Thyroid gland (tissue), 4 donors: ENCODE data around the gene GALK2.
"Not testable (repeated sequence)": the region's sequence is repeated elsewhere in the genome, so short reads cannot be mapped to it uniquely, and the experiment has no call there.

Source experiments
- POLR2A ChIP-seq, 2 donors: fragments of 450-650 bp; IDR thresholded peaks; one replicate each; pipeline ENCODE4 v1.6.1; 2017; ENCODE audit warnings: antibody characterized with exemption in 2 of 2, mild to moderate bottlenecking in 2 of 2, moderate library complexity in 1 of 2
- TF ChIP-seq, protein P1 (sequence below), 6 experiments: fragments of 200-600 bp in 3 of 6; fragments of 450-650 bp in 3 of 6; sonication (generic) in 3 of 6; IDR thresholded peaks; one replicate each; pipeline ENCODE4 v1.5.1; 2016 to 2019; ENCODE audit warnings: antibody characterized with exemption in 6 of 6, mild to moderate bottlenecking in 2 of 6, inconsistent platforms in 1 of 6, moderate library complexity in 1 of 6

DNA sequence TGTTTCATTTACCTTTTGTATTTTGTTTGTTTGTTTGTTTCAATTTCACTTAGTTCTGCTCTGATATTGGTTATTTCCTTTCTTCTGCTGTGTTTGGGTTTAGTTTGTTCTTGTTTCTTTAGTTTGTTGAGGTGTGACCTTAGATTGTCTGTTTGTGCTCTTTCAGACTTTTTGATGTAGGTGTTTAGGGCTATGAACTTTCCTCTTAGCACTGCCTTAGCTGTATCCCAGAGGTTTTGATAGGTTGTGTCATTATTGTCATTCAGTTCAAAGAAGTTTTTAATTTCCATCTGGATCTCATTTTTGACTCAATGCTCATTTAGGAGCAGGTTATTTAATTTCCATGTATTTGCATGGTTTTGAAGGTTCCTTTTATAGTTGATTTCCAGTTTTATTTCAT is 38.1 kb downstream of the GALK2 start:
- not testable (repeated sequence) for TF ChIP-seq POLR2A (IDR thresholded peaks at IDR 0.05)
- TF ChIP-seq, protein P1, sequence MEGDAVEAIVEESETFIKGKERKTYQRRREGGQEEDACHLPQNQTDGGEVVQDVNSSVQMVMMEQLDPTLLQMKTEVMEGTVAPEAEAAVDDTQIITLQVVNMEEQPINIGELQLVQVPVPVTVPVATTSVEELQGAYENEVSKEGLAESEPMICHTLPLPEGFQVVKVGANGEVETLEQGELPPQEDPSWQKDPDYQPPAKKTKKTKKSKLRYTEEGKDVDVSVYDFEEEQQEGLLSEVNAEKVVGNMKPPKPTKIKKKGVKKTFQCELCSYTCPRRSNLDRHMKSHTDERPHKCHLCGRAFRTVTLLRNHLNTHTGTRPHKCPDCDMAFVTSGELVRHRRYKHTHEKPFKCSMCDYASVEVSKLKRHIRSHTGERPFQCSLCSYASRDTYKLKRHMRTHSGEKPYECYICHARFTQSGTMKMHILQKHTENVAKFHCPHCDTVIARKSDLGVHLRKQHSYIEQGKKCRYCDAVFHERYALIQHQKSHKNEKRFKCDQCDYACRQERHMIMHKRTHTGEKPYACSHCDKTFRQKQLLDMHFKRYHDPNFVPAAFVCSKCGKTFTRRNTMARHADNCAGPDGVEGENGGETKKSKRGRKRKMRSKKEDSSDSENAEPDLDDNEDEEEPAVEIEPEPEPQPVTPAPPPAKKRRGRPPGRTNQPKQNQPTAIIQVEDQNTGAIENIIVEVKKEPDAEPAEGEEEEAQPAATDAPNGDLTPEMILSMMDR (IDR thresholded peaks at IDR 0.05) = not testable (repeated sequence)
